Dendritic cell treated with granulocyte-macrophage colony-stimulating factor and Interleukin-4, amounts not matched to agents 40 ng/mL and 50 ng/mL, for 4 days (primary cell): ENCODE measurements around the gene BAHD1.

Experiments
- H3K27ac Mint-ChIP-seq: one replicate; pipeline ENCODE4 v1.8.0; 2022; ENCODE audit warnings: mild to moderate bottlenecking, mixed read lengths
- H3K27me3 Mint-ChIP-seq: one replicate; pipeline ENCODE4 v1.8.0; 2022; ENCODE audit warnings: mild to moderate bottlenecking, mixed read lengths
- H3K36me3 Mint-ChIP-seq: one replicate; pipeline ENCODE4 v1.8.0; 2022; ENCODE audit warnings: low read depth, mixed read lengths
- H3K4me1 Mint-ChIP-seq: one replicate; pipeline ENCODE4 v1.8.0; 2022; ENCODE audit warnings: low read depth, mixed read lengths
- H3K4me3 Mint-ChIP-seq: one replicate; pipeline ENCODE4 v1.8.0; 2022; ENCODE audit warnings: mild to moderate bottlenecking, moderate library complexity, mixed read lengths
- H3K9me3 Mint-ChIP-seq: one replicate; pipeline ENCODE4 v1.8.0; 2022; ENCODE audit warnings: mixed read lengths
- intact Hi-C: fragments of 100-400 bp; cut with micrococcal nuclease; formaldehyde crosslinking; loops from one replicate; pipeline ENCODE4 v1.15.0; 2022

BAHD1 gene

DNA sequence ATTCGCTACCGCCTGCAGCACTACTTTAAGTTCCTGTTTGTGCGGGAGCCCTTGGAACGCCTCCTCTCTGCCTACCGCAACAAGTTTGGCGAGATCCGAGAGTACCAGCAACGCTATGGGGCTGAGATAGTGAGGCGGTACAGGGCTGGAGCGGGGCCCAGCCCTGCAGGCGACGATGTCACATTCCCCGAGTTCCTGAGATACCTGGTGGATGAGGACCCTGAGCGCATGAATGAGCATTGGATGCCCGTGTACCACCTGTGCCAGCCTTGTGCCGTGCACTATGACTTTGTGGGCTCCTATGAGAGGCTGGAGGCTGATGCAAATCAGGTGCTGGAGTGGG lies 31.0 kb downstream of the BAHD1 start:
- H3K9me3 Mint-ChIP-seq: no peaks in the 10 kb centered on the region
- H3K4me1 Mint-ChIP-seq: peaks cover 48% of the 10 kb centered on the region
- peak overlapping the region; percentile 74 for H3K27ac Mint-ChIP-seq
- peaks cover 4% of the 10 kb centered on the region for H3K27me3 Mint-ChIP-seq
- peak overlapping the region; percentile 78 for H3K4me3 Mint-ChIP-seq
- intact Hi-C loops: no loop called here
- H3K36me3 Mint-ChIP-seq: peaks cover 11% of the 10 kb centered on the region

DNA sequence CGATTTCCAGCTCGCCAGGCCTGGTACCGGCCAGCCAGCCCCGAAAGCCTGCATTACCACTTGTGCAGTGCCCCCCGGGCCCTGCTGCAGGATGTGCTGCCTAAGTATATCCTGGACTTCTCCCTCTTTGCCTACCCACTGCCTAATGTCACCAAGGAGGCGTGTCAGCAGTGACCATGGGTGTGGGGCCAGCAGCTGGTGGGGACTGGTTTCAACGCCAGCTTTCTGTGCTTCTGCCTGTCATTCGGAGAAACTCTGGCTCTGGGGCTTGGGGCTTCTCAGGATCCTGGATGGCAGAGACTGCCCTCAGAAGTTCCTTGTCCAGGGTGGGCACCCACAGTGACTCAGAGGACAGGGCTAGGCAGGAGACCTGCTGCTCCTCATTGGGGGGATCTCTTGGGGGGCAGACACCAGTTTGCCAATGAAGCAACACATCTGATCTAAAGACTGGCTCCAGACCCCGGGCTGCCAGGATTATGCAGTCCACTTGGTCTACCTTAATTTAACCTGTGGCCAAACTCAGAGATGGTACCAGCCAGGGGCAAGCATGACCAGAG lies 31.5 kb downstream of the BAHD1 start:
- Mint-ChIP-seq H3K9me3 (no peaks in the 10 kb centered on the region), H3K27me3 (peaks cover 4% of the 10 kb centered on the region), H3K36me3 (peaks cover 6% of the 10 kb centered on the region), H3K4me1 (peaks cover 43% of the 10 kb centered on the region), H3K4me3 (peak overlapping the region; percentile 78), H3K27ac (peak overlapping the region; percentile 74)
- intact Hi-C loops: no loop called here

DNA sequence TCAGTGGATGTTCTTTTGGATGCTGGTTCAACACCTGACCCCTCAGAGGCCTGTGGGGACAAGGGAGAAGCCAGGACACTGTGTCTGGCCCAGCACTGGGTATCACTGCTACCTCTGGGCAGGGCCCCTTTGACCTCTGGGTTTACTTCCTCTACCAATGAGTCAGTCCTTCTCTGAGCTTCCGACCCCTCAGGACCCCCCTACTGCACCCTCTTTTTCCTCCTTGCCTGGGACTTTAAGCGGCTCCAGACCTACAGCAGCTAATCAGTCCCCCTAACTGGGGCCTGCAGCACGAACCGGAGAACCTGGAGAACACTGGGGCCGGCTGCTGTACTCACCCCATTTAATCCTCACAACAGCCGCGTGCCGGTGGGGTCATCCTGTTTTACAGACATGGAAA lies 33.8 kb downstream of the BAHD1 start:
- peaks cover 14% of the 10 kb centered on the region for H3K27me3 Mint-ChIP-seq
- H3K36me3 Mint-ChIP-seq: no peaks in the 10 kb centered on the region
- H3K4me3 Mint-ChIP-seq: no peak overlapping the region
- H3K9me3 Mint-ChIP-seq: no peaks in the 10 kb centered on the region
- peaks cover 25% of the 10 kb centered on the region for H3K4me1 Mint-ChIP-seq
- H3K27ac Mint-ChIP-seq: no peak overlapping the region
- intact Hi-C loops: no loop called here

DNA sequence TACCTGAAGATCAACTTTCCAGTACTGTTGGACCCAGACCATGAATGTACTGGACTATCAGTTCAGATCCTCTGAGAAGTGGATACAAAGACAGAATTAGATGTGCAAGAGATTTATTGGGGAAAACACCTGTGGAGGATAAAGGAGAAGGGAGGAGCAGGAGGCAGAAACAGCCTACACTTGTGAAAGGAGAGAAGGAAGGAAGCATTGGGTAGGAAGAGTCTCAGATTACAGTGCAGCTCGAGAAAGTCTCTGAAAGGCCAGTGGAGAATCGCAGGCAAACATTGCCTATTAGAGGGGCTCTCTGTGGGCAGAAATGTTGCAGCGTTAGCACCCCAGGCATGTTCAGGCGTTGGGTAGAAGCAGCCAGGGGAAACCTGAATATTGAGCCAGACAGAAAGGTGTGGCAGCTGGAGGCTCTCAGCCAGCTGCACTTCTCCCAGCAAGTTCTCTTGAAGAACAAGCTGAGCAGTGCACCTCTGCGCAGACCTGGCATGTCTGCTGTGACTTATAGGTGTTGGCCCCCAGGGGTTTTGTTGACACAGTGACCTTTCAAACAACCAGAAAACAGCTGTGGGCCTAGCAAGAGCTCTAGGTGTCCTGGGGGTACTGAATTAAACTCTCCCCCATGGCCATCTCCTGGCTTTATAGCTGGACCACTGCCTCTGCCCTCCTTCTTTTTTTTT lies 37.0 kb downstream of the BAHD1 start:
- intact Hi-C loops: no loop called here
- no peak overlapping the region for H3K27ac Mint-ChIP-seq

DNA sequence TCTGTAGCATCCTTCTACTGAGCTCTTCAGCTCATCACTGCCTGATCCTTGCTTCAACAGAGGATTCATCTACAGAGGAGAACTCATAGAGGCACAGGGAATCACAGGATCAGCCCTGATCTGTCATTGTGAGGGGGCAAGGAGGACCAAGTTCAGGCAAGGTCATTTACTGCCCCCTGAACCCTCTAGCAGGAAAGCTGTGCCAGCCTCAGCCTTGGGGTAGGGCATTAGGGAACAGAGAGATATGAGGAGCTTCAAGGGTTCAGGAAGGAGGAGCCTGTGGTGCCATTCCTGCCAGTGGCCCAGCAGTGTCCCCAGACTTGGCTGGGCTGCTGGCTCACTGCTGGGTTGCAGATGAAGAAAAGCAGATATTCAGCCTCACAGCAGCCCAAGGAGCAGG lies 38.3 kb downstream of the BAHD1 start:
- Mint-ChIP-seq H3K9me3 (no peaks in the 10 kb centered on the region), H3K4me1 (no peaks in the 10 kb centered on the region), H3K27ac (no peak overlapping the region), H3K4me3 (no peak overlapping the region), H3K27me3 (peaks cover 15% of the 10 kb centered on the region), H3K36me3 (no peaks in the 10 kb centered on the region)
- intact Hi-C loops: no loop called here

More for the DNA sequence above, 37.0 kb downstream of the BAHD1 start:
- no peaks in the 10 kb centered on the region for H3K9me3 Mint-ChIP-seq
- peaks cover 15% of the 10 kb centered on the region for H3K27me3 Mint-ChIP-seq
- H3K36me3 Mint-ChIP-seq: no peaks in the 10 kb centered on the region
- peaks cover 1% of the 10 kb centered on the region for H3K4me1 Mint-ChIP-seq
- no peak overlapping the region for H3K4me3 Mint-ChIP-seq

DNA sequence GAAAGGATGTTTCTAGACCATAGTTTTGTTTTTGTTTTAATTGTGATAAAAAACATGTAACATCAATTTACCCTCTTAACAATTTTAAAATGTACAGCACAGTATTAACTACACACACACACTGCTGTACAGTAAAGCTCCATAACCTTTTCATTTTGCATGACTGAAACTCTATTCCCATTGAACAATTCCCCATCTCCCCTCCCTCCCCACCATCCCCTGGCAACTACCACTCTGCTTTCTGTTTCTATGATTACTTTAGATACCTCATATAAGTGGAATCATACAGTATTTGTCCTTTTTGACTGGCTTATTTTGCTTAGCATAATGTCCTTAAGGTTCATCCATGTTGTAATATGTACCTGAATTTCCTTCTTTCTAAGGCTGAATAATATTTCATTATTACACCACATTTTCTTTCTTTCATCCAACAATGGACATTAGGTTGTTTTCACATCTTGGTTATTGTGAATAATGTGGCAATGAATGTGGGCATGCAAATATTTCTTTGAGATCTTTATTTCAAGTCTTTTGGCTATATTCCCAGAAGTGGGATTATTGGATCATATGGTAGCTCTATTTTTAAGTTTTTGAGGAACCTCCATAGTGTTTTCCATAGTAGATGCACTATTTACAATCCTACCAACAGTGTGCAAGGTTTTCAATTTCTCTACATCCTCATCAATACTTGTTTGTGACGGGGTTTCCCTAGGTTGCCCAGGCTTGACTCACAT lies 40.8 kb downstream of the BAHD1 start:
- no peaks in the 10 kb centered on the region for H3K36me3 Mint-ChIP-seq
- H3K27ac Mint-ChIP-seq: no peak overlapping the region
- H3K4me1 Mint-ChIP-seq: no peaks in the 10 kb centered on the region
- no peak overlapping the region for H3K4me3 Mint-ChIP-seq
- no peaks in the 10 kb centered on the region for H3K9me3 Mint-ChIP-seq
- peaks cover 19% of the 10 kb centered on the region for H3K27me3 Mint-ChIP-seq
- intact Hi-C loops: no loop called here

DNA sequence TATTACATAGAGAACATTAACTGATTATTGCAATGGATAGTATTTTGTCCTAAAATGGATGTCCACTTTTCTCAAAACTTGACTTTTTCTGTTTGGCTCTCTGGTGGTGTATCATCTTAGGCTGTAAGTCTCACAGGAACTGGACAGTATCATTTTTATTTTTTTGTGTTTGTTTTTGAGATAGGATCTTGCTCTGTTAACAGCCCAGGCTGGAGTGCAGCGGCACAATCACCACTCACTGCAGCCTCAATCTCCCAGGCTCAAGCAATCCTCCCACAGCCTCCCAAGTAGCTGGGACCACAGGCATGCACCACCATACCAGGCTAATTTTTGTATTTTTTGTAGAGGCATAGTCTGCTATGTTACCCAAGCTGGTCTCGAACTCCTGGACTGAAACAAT lies 43.2 kb downstream of the BAHD1 start:
- H3K4me3 Mint-ChIP-seq: no peak overlapping the region
- H3K27me3 Mint-ChIP-seq: peaks cover 12% of the 10 kb centered on the region
- H3K4me1 Mint-ChIP-seq: no peaks in the 10 kb centered on the region

DNA sequence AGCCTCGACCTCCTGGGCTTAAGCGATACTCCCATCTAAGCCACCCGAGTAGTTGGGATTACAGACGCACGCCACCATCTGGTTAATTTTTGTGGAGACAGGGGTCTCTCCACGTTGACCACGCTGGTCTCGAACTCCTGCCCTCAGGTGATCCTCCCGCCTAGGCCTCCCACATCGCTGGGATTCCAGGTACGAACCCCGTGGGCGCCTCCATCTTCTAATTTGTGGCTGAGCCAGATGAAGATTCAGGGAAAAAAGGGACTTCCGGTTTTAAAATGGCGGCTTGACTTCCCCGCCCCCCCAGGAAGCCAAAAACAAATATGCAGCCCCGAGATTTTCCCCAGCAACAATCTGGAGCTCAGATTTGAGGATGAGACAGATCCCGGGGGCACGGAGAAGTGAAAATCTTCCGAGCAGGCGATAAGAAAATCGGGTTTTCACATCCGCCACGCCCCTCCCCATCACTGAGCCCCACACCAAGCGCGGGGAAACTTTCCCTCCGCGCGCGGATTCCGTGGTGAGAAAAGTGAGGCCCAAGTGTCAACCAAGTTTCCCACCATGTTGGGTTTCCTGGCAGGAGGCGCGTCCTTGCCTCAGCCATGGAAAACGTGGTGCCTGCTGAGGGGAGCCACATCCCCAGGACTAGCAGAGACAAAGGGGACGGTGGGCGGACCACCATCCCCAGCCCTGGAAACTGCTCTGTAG lies 45.5 kb downstream of the BAHD1 start:
- no peaks in the 10 kb centered on the region for H3K4me1 Mint-ChIP-seq
- H3K4me3 Mint-ChIP-seq: peak overlapping the region; percentile 59
- intact Hi-C loops: no loop called here
- peaks cover 4% of the 10 kb centered on the region for H3K27me3 Mint-ChIP-seq
- peak overlapping the region; percentile 61 for H3K27ac Mint-ChIP-seq
- no peaks in the 10 kb centered on the region for H3K9me3 Mint-ChIP-seq
- H3K36me3 Mint-ChIP-seq: no peaks in the 10 kb centered on the region

More for the DNA sequence above, 43.2 kb downstream of the BAHD1 start:
- H3K27ac Mint-ChIP-seq: no peak overlapping the region
- no peaks in the 10 kb centered on the region for H3K36me3 Mint-ChIP-seq
- no peaks in the 10 kb centered on the region for H3K9me3 Mint-ChIP-seq
- intact Hi-C loops: no loop called here

DNA sequence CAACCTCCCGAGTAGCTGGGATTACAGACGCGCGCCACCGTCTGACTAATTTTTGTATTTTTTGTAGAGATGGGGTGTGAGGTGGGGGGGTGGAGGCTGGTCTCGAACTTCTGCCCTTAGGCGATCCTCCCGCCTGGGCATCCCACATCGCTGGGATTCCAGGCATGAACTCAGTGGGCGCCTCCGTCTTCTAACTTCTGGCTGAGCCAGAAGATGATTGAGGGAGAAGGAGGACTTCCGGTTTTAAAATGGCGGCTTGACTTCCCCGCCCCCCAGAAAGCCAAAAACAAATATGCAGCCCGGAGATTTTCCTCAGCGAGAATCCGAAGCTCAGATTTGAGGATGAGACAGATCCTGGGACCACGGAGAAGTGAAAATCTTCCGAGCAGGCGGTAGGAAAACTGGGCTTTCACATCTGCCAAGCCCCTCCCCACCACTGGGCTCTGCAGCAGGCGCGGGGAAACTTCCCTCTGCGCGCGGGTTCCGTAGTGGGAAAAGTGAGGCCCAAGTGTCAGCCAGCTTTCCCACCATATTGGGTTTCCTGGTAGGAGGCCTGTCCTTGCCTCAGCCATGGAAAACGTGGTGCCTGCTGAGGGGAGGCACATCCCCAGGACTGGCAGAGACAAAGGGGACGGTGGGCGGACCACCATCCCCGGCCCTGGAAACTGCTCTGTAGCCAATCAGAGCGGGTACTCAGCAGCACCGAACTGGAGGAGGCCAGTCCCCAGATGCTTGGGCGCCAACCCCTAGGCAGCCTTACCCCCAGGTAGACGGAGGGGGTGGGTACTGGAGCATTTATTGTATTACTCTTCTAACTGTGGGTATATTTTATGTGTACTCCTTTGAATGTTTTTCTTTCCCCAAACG lies 47.3 kb downstream of the BAHD1 start:
- intact Hi-C loops: no loop called here

DNA sequence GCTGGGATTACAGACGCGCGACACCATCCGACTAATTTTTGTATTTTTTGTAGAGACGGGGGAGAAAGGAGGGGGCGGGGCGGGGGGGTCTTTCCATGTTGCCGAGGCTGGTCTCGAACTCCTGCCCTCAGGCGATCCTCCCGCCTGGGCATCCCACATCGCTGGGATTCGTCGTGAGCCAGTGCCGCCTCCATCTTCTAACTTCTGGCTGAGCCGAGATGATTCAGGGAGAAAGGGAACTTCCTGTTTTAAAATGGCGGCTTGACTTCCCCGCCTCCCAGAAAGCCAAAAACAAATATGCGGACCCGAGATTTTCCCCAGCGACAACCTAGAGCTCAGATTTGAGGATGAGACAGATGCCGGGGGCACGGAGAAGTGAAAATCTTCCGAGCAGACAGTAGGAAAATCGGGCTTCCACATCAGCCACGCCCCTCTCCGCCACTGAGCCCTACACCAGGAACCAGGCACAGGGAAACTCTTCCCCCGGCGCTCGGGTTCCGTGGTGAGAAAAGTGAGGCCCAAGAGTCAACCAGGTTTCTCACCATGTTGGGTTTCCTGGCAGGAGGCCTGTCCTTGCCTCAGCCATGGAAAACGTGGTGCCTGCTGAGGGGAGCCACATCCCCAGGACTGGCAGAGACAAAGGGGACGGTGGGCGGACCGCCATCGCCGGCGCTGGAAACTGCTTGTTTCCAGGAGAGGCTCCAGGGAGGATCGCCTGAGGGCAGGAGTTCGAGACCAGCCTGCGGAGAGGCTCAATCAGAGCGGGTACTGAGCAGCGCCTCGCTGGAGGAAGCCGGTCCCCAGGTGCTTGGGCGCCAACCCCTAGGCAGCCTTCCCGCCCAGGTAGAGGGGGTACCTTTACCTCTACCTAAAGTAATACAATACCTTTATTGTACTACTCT lies 48.8 kb downstream of the BAHD1 start:
- no peak overlapping the region for H3K27ac Mint-ChIP-seq
- no peaks in the 10 kb centered on the region for H3K9me3 Mint-ChIP-seq
- H3K4me3 Mint-ChIP-seq: no peak overlapping the region
- no peaks in the 10 kb centered on the region for H3K36me3 Mint-ChIP-seq
- peaks cover 14% of the 10 kb centered on the region for H3K4me1 Mint-ChIP-seq
- H3K27me3 Mint-ChIP-seq: peaks cover 9% of the 10 kb centered on the region
- intact Hi-C loops: no loop called here

More for the DNA sequence above, 47.3 kb downstream of the BAHD1 start:
- H3K4me3 Mint-ChIP-seq: no peak overlapping the region
- H3K27me3 Mint-ChIP-seq: peaks cover 5% of the 10 kb centered on the region
- H3K27ac Mint-ChIP-seq: no peak overlapping the region
- H3K36me3 Mint-ChIP-seq: no peaks in the 10 kb centered on the region
- H3K9me3 Mint-ChIP-seq: no peaks in the 10 kb centered on the region
- H3K4me1 Mint-ChIP-seq: peaks cover 1% of the 10 kb centered on the region

DNA sequence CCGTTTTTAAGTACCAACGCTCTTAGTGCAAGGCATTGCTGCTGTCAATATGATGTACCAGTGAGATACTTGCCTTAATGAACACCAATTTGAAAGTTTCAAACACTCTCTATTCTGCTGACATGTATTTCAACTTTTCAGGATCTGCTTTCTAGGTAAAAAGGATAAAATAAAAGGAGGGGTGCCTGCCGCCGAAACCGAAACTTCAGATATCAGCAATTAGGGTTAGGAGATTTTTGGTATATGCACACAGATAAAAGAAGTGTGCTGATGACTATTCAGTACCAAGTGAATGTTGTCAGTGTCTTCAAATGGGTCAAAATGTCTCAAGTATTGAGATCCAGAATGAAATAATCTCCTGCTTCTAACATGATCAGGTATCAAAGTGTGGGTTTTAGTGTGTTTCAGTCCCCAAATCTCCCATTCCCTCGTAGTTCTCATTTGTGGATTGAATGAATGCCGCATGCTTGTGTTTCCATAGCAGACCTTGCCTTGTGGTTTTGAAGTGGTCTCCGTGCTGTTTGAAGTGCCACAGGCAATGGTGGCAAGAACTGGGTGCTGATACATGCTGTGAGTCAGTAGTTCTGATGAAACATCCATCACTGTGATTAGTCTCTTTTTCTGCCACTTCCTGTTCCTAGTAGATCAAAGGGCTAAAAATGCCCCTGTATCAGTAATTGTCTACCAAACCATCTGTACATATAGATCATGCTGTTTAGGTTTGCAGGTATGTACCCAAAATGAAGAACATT lies 52.5 kb downstream of the BAHD1 start:
- H3K4me3 Mint-ChIP-seq: no peak overlapping the region
- peaks cover 14% of the 10 kb centered on the region for H3K4me1 Mint-ChIP-seq
- H3K9me3 Mint-ChIP-seq: no peaks in the 10 kb centered on the region
- H3K36me3 Mint-ChIP-seq: no peaks in the 10 kb centered on the region
- intact Hi-C loops: no loop called here
- H3K27ac Mint-ChIP-seq: no peak overlapping the region
- H3K27me3 Mint-ChIP-seq: peaks cover 12% of the 10 kb centered on the region

DNA sequence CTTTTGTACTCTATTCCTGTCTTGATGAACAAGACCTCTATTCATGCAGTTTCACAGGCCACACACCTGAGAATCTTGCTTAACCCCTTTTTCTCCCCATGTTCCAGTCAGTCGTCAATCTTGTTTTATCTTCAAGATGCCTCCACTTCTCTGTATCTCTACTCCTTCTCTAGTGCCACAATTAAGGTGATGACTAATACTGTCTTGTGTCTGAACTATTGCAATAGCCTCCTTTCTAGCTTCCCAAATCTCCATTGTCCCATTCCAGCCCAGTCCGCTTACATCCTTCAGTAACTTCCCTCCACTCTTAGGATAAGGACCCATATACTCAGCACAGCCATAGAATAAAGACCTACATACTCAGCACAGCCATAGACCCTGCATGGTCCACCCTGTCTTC lies 54.8 kb downstream of the BAHD1 start:
- H3K27me3 Mint-ChIP-seq: peaks cover 21% of the 10 kb centered on the region
- H3K9me3 Mint-ChIP-seq: no peaks in the 10 kb centered on the region
- no peak overlapping the region for H3K4me3 Mint-ChIP-seq
- H3K27ac Mint-ChIP-seq: no peak overlapping the region
- H3K36me3 Mint-ChIP-seq: no peaks in the 10 kb centered on the region
- H3K4me1 Mint-ChIP-seq: peaks cover 14% of the 10 kb centered on the region
- intact Hi-C loops: no loop called here
